Activated CD4-positive, alpha-beta T cell treated with anti-CD3 and anti-CD28 coated beads, Interleukin-2, amount 50 U/mL, for 24 hours (primary cell): Measurements from ENCODE around the gene KCNN3.

Source experiments
- DNase-seq, 2 donors: peaks; one replicate each; pipeline ENCODE4 v3.0.0-alpha.2; 2020; ENCODE audit warnings: low read depth in 1 of 2, low spot score in 1 of 2

The KCNN3 gene

DNA sequence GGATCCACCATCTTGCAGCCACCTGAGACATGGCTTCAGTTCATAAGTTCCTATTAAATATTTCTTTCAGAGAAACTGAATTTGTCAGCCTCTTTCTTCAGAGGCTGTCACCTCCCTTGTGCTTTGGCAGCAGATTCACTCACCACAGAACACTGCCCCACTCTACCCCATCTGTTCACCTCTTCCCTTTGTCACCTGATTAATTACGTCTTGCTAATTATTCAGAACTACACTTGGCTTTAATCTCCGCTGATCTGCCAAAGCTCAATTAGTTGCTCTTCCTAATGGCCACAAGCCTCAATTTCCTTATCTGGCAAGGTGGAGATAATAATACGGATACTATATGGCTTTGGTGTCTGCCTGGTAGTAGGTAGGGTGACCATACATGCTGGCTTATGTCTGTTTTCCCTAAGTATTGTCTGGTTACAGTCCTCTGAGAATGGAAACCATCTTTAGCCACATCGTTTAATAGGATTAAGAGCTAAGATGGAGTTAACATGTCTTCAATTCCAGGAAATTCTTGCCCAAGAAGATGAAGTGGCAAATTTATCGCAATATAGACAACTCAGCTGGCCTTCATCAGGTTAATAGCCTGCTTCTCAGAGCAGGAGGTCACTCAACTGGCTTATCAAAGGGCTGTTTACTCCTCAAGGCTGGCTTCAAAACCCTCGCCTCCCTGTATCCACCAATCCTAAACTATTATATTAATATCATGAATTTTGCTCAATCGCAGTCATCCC lies 203.9 kb downstream of the KCNN3 start:
- no peak for DNase-seq

DNA sequence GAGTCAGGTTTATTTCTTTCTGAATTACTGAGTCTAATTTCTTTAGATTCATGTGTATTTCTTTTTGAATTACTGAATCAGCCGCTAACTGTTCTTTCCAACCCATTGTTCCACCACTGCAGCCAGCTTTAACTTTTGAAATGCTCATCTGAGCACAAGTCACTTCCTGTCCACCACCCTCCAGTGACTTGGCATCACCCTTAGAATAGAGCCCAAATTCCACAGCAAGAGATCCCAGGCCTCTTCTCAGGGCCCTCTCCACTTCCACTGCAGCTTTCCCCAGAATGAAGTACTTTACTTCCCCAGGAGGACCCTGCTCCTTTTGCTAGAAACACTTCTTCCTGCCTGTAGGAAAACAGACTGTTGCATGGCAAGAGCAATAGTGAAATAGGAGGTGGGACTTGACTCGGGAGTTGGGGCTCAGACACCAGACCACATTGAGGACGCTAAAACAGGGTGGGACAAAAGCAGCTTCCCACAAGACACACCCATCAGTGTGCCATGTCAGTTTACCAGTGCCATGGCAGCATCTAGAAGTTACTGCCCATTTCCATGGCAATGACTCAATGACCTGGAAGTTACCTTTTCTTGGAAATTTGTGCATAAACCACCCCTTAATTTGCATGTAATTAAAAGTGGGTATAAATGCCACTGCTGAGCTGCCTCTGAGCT lies 205.6 kb downstream of the KCNN3 start:
- no peak for DNase-seq

DNA sequence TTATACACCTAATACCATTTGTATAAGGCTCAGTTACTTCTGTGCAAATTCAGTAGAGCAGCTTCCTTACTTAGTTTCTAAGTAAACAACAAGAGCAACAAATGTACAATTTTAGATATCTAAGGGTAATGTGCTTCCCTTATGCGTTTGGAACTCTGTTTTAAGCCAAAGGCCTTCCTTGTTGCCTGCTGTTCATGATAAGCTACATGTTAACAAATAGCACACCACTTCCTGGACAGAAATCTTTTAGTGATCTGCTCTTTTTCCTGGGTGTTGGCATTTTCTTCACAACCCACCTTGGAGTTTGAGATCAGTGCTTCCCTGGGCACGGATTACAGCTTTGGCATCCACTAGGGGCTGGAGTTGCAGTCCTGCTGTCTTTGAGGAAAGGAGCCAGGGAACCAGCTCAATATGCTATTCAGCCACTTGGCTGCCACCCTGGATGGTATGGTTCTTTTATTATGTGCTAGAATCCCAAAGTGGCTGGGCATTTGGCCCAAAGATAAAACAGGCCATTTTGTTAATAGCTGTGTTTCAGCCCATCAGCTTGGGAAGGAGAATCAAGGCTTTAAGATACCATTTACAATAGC lies 206.5 kb downstream of the KCNN3 start:
- DNase-seq: no peak

DNA sequence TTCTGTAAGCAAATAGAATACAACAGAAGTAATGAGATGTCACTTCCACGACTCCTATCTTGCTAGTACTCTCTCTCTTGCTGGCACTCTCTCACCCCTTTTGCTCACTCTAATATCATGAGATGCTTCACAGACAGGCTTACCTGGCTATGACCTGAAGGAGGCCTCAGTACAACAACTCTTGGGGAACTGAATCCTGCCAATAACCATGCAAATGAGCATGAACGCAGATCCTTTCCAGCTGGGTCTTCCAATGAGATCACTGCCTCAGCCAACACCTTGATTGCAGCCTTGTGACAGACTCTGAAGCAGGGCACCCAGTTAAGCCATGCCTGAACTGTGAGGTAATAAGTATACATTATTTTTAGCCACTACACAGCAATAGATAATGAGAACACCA lies 209.0 kb downstream of the KCNN3 start:
- no peak for DNase-seq

DNA sequence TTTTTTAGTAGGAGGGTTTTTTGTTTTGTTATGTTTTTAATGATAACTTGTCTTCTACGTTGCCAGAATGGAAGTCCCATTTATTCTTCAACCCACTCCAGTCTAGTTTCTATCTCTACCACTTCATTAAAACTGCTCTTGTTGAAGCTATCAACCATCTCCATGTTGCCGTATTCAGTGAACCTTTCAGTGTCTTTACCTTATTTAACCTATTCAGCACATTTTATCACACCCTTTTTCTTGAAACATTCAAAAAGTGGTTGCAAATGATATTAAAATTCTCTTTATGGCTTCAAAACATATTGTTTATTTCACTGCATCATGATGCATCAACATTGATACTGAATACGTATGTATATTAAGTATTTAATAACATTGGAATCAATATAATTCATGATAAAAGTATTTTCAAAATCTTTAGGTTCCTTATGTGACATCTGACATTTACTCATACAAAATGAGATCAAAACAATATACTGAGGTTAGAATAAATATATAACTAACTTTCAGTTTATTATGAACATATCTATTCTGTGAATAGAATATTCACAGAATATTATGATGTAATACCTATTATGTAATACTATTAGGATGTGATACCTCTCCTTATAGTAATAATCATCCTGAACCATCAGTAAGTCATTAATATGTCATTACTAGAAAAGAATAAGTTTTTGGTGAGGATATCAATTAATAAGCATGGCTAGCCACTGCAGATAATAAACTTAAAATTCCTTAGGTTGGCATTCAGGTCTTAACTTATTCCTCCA lies 210.1 kb downstream of the KCNN3 start:
- DNase-seq: no peak

DNA sequence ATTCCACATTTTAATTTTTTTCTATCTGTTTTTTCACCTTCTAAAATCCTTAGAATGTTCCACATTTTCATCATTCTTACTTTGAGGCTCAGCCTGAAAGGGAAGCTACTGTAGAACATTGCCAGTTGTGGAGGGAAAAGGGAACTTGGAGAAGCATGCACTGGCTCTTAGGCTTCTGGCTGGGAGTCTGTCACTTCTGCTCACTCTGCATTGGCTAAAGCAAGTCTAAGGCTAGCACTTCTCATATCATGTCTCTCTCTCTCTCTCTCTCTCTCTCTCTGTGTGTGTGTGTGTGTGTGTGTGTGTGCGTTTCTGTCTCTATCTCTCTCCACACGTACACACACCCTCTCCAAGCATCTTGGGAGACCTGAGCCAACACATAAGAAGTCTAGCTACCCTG lies 212.5 kb downstream of the KCNN3 start:
- no peak for DNase-seq

DNA sequence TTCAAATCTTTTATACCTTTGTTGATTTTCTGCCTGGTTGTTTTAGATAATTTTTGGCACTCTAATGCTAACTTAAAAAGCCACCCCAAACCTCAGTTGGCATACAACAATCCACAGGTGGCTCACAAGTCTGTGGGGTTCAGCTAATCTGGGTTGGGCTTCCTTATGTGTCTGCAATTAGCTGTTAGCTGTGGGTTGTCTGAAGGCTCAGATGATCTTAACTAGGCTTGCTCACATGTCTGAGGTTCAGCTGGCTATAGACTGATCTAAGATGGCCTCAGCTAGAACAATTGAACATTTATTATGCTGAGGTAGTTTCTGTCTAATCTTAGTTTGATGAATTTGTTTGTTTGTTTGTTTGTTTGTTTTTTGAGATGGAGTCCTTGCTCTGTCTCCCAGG lies 217.2 kb downstream of the KCNN3 start:
- no peak for DNase-seq
